Smooth muscle cell (in vitro differentiated cells): ENCODE data around the gene MAP3K8. TPM values are rescaled to one million over a fixed set of nuclear protein-coding genes. Genes with fewer than 3 reads are reported as not detected.

ENCODE experiments used
- DNase-seq: peaks from one replicate; lab custom pipeline; 2025; ENCODE audit not compliant: unreplicated experiment; lab: John Stamatoyannopoulos, UW
- H2AFZ ChIP-seq: fragments of 200-600 bp; sonication (generic); 2 replicates; pipeline ENCODE4 v1.6.0; 2016; ENCODE audit warnings: antibody characterized with exemption, low read depth, mild to moderate bottlenecking
- H3F3A ChIP-seq: fragments of 200-600 bp; sonication (generic); 2 replicates; pipeline ENCODE4 v1.6.0; 2017; ENCODE audit warnings: antibody characterized with exemption, low read depth
- H3K27ac ChIP-seq: fragments of 200-600 bp; sonication (generic); 2 replicates; pipeline ENCODE4 v1.5.1; 2016; ENCODE audit warnings: low read depth, mild to moderate bottlenecking
- H3K27me3 ChIP-seq: fragments of 200-600 bp; sonication (generic); 2 replicates; pipeline ENCODE4 v1.6.1; 2016; ENCODE audit warnings: low read depth, mild to moderate bottlenecking
- H3K36me3 ChIP-seq: fragments of 200-600 bp; sonication (generic); 2 replicates; pipeline ENCODE4 v1.5.1; 2016; ENCODE audit warnings: low read depth
- H3K4me1 ChIP-seq: fragments of 200-600 bp; sonication (generic); 2 replicates; pipeline ENCODE4 v1.5.1; 2016; ENCODE audit warnings: low read depth
- H3K4me2 ChIP-seq: fragments of 200-600 bp; sonication (generic); 2 replicates; pipeline ENCODE4 v1.6.0; 2016; ENCODE audit warnings: mild to moderate bottlenecking
- H3K4me3 ChIP-seq: fragments of 200-600 bp; sonication (generic); 2 replicates; pipeline ENCODE4 v1.5.1; 2016; ENCODE audit warnings: mild to moderate bottlenecking
- H3K79me2 ChIP-seq: fragments of 200-600 bp; sonication (generic); 2 replicates; pipeline ENCODE4 v1.6.0; 2016; ENCODE audit warnings: low read depth, mild to moderate bottlenecking
- H3K9ac ChIP-seq: fragments of 200-600 bp; sonication (generic); 2 replicates; pipeline ENCODE4 v1.6.0; 2016; ENCODE audit warnings: low read depth
- H3K9me3 ChIP-seq: fragments of 200-600 bp; sonication (generic); replicated peaks from 2 replicates; pipeline ENCODE4 v1.5.1; 2016; ENCODE audit warnings: low read depth
- H4K20me1 ChIP-seq: fragments of 200-600 bp; sonication (generic); 2 replicates; pipeline ENCODE4 v1.6.0; 2016; ENCODE audit warnings: low read depth
- WGBS: methylation state at CpG from one replicate; pipeline ENCODE4 v1.1.7; 2016; ENCODE audit warnings: low lambda C conversion rate; 5-methylcytosine and 5-hydroxymethylcytosine counted together
- polyA plus RNA-seq: library from polyadenylated mRNA; unstranded; fragments of >200 nt; fragmentation: Nextera tagmentation; extraction: Ambion mirVana; gene quantifications from 2 replicates; pipeline ENCODE4 v1.2.1, GENCODE V29; 2016
- total RNA-seq: library from RNA; depleted of rRNA; stranded (reverse); fragments of >200 nt; gene quantifications from 2 replicates; pipeline ENCODE4 v1.2.3, GENCODE V29; 2014
- TF ChIP-seq, protein P1 (sequence below): fragments of 200-600 bp; sonication (generic); IDR thresholded peaks from 2 replicates; pipeline ENCODE4 v1.5.1; 2017; ENCODE audit warnings: borderline replicate concordance, mild to moderate bottlenecking, antibody characterized with exemption; ENCODE audit not compliant: insufficient read depth, poor library complexity, severe bottlenecking

The MAP3K8 gene
- total and polyA plus RNA-seq, 2 experiments from 2014 or later: 10.4 to 18.5 TPM

DNA sequence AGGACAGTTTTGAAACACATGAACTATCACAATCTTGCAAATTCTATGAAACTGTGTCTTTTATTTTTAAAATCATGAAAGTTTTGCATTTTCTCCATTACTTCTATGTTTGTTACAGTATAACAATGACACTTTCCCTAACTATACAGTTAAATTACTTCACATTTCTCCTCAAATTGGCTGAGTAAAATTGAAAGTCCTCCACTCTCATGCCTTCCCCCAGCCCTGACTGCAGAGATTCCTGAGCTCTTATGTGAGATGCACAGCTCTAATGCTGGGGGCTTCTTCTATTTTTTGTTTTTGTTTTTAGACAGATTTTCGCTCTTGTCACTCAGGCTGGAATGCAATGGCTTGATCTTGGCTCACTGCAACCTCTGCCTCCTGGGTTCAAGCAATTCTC lies 22.7 kb upstream of the MAP3K8 start:
- Histone ChIP-seq H3K4me3 (no peak overlapping the region), H3F3A (no peaks in the 10 kb centered on the region), H3K4me1 (no peaks in the 10 kb centered on the region), H3K36me3 (no peaks in the 10 kb centered on the region), H3K4me2 (no peak overlapping the region), H4K20me1 (no peaks in the 10 kb centered on the region), H3K79me2 (no peaks in the 10 kb centered on the region), H3K9ac (no peak overlapping the region), H3K27ac (no peak overlapping the region), H3K9me3 (no peaks in the 10 kb centered on the region), H3K27me3 (no peaks in the 10 kb centered on the region), H2AFZ (no peak overlapping the region)
- WGBS: 100% methylated on average over 1 of the region's 1 CpG
- TF ChIP-seq, protein P1, sequence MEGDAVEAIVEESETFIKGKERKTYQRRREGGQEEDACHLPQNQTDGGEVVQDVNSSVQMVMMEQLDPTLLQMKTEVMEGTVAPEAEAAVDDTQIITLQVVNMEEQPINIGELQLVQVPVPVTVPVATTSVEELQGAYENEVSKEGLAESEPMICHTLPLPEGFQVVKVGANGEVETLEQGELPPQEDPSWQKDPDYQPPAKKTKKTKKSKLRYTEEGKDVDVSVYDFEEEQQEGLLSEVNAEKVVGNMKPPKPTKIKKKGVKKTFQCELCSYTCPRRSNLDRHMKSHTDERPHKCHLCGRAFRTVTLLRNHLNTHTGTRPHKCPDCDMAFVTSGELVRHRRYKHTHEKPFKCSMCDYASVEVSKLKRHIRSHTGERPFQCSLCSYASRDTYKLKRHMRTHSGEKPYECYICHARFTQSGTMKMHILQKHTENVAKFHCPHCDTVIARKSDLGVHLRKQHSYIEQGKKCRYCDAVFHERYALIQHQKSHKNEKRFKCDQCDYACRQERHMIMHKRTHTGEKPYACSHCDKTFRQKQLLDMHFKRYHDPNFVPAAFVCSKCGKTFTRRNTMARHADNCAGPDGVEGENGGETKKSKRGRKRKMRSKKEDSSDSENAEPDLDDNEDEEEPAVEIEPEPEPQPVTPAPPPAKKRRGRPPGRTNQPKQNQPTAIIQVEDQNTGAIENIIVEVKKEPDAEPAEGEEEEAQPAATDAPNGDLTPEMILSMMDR: no peak
- DNase-seq: no peak

DNA sequence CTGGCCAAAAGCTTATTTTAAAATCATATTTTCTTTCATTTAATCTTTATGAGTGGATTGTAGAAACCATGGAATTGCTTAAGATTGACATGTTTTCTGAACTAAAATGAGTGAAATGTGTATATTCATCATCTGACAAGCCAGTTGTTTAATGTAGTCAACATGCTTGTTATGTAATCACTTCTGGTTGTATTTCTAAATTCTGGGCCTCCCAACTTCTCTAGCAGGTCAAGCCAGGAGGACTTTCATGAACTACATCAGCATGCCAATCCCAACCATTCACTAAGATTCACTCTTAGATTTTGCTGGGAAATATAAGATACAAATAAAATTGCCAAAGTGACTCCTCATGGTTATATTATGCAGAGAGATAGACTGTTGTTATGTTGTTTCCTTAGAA lies 21.1 kb upstream of the MAP3K8 start:
- H3K9me3 ChIP-seq: no peaks in the 10 kb centered on the region
- H3K4me1 ChIP-seq: no peaks in the 10 kb centered on the region
- H3K9ac ChIP-seq: no peak overlapping the region
- no peaks in the 10 kb centered on the region for H3K27me3 ChIP-seq
- H3F3A ChIP-seq: no peaks in the 10 kb centered on the region
- H3K4me2 ChIP-seq: no peak overlapping the region
- H3K4me3 ChIP-seq: no peak overlapping the region
- no peak for DNase-seq
- H3K27ac ChIP-seq: no peak overlapping the region
- no peaks in the 10 kb centered on the region for H4K20me1 ChIP-seq
- no peak overlapping the region for H2AFZ ChIP-seq
- H3K36me3 ChIP-seq: no peaks in the 10 kb centered on the region
- no peaks in the 10 kb centered on the region for H3K79me2 ChIP-seq
- TF ChIP-seq, protein P1: no peak

DNA sequence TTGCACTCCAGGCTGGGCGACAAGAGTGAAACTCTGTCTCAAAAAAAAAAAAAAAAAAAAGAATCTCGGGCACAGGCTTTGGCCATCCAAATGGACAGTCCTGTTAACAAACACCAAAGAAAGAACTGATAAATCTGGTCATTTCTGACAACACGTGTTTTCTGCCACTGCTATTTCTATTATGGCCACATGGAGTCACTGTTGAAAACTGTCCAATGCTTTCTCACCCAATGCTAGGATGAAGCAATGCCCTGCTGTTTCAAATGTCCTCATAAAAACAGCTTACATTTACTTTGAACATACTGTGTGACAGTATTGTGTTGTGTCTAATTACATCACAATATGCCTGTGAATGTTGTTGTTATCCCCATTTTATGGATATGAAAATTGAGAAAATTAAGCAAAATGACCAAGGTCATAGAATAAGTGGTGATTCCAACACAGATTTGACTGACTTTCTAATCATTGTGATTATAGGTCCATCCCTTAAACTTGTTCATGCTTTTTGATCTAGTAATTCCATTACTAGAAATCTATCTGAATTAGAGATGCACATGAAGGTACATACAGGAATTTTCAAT lies 19.9 kb upstream of the MAP3K8 start:
- DNase-seq: no peak
- H3K79me2 ChIP-seq: no peaks in the 10 kb centered on the region
- 37% methylated on average over 3 of the region's 3 CpGs for WGBS
- no peaks in the 10 kb centered on the region for H4K20me1 ChIP-seq
- TF ChIP-seq, protein P1: peak; percentile 73
- no peak overlapping the region for H3K4me2 ChIP-seq
- H3K9ac ChIP-seq: no peak overlapping the region
- no peaks in the 10 kb centered on the region for H3F3A ChIP-seq
- H3K9me3 ChIP-seq: no peaks in the 10 kb centered on the region
- H3K4me1 ChIP-seq: no peaks in the 10 kb centered on the region
- H3K4me3 ChIP-seq: no peak overlapping the region
- H3K27ac ChIP-seq: no peak overlapping the region
- H3K27me3 ChIP-seq: no peaks in the 10 kb centered on the region
- no peaks in the 10 kb centered on the region for H3K36me3 ChIP-seq
- H2AFZ ChIP-seq: no peak overlapping the region

DNA sequence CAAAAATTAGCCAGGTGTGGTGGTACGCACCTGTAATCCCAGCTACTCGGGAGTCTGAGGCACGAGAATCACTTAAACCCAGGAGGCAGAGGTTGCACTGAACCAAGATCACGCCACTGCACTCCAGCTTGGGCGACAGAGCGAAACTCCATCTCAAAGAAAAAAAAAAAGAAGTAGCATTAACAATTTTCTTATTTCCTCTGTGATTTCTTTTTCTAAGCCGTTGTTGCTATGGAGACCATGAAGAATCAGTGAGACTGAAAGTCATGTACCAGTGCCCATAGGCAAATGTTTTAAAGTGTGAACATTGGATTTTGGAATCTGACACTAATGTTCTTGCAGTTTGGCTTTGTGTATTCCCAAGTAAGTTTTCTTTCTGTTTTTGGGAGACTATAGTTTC lies 18.4 kb upstream of the MAP3K8 start:
- no peaks in the 10 kb centered on the region for H3K79me2 ChIP-seq
- H3K9me3 ChIP-seq: no peaks in the 10 kb centered on the region
- H3F3A ChIP-seq: no peaks in the 10 kb centered on the region
- no peak for DNase-seq
- no peaks in the 10 kb centered on the region for H4K20me1 ChIP-seq
- H2AFZ ChIP-seq: no peak overlapping the region
- H3K27ac ChIP-seq: no peak overlapping the region
- 93% methylated on average over 7 of the region's 7 CpGs for WGBS
- no peak overlapping the region for H3K4me3 ChIP-seq
- no peak overlapping the region for H3K9ac ChIP-seq
- H3K27me3 ChIP-seq: no peaks in the 10 kb centered on the region
- TF ChIP-seq, protein P1: no peak
- H3K4me1 ChIP-seq: no peaks in the 10 kb centered on the region
- H3K36me3 ChIP-seq: no peaks in the 10 kb centered on the region
- no peak overlapping the region for H3K4me2 ChIP-seq
